HepG2 (cell line): ENCODE measurements around the gene OTOP2. TPM values are rescaled to one million over a fixed set of nuclear protein-coding genes. Genes with fewer than 3 reads are reported as not detected.
A peak's percentile ranks its signal among the peaks of the same experiment; 100 is the strongest.

Experiments
- ARID4A ChIP-seq: sonication (generic); formaldehyde crosslinking; IDR thresholded peaks from 2 replicates; pipeline ENCODE4 v1.5.0; 2020; ENCODE audit warnings: mild to moderate bottlenecking, missing genetic modification reagents, borderline replicate concordance
- CBFB ChIP-seq: sonication (generic); formaldehyde crosslinking; IDR thresholded peaks from 2 replicates; pipeline ENCODE4 v1.4.0; 2020; ENCODE audit warnings: missing genetic modification reagents
- EED ChIP-seq: sonication (generic); formaldehyde crosslinking; IDR thresholded peaks from 2 replicates; pipeline ENCODE4 v1.5.0; 2020; ENCODE audit warnings: mild to moderate bottlenecking, missing genetic modification reagents
- ISL2 ChIP-seq: sonication (generic); formaldehyde crosslinking; IDR thresholded peaks from 2 replicates; pipeline ENCODE4 v1.5.0; 2020; ENCODE audit warnings: missing genetic modification reagents
- JUNB ChIP-seq: sonication (generic); formaldehyde crosslinking; IDR thresholded peaks from 2 replicates; pipeline ENCODE4 v1.8.0; 2022; ENCODE audit warnings: missing genetic modification reagents, mild to moderate bottlenecking, borderline replicate concordance
- KMT2B ChIP-seq: IDR thresholded peaks from 2 replicates; pipeline ENCODE4 v1.6.1; 2016; ENCODE audit warnings: missing genetic modification reagents, missing compliant biosample characterization
- MTA3 ChIP-seq: sonication (generic); formaldehyde crosslinking; IDR thresholded peaks from 2 replicates; pipeline ENCODE4 v1.4.0; 2020; ENCODE audit warnings: missing genetic modification reagents
- POLR2G ChIP-seq: fragments of 200-400 bp; formaldehyde crosslinking; IDR thresholded peaks from 2 replicates; pipeline ENCODE4 v1.6.1; 2018; ENCODE audit warnings: mild to moderate bottlenecking, low read depth, low read length, moderate library complexity
- RERE ChIP-seq: IDR thresholded peaks from 2 replicates; pipeline ENCODE4 v1.6.1; 2016; ENCODE audit warnings: low read depth, missing genetic modification reagents, missing compliant biosample characterization
- SOX5 ChIP-seq: IDR thresholded peaks from 2 replicates; pipeline ENCODE4 v1.6.1; 2016; ENCODE audit warnings: borderline replicate concordance
- ZFP36L1 ChIP-seq: sonication (generic); formaldehyde crosslinking; IDR thresholded peaks from 2 replicates; pipeline ENCODE4 v1.8.0; 2022; ENCODE audit warnings: mild to moderate bottlenecking, missing genetic modification reagents, moderate library complexity
- ZNF225 ChIP-seq: sonication (generic); formaldehyde crosslinking; IDR thresholded peaks from 2 replicates; pipeline ENCODE4 v1.4.0; 2020; ENCODE audit warnings: mild to moderate bottlenecking, missing genetic modification reagents
- ZNF234 ChIP-seq: sonication (generic); formaldehyde crosslinking; conservative IDR thresholded peaks from 2 replicates; pipeline ENCODE4 v1.5.1; 2020; ENCODE audit warnings: mild to moderate bottlenecking, missing genetic modification reagents
- ZNF414 ChIP-seq: sonication (generic); formaldehyde crosslinking; IDR thresholded peaks from 2 replicates; pipeline ENCODE4 v1.5.0; 2020; ENCODE audit warnings: missing genetic modification reagents
- ZNF468 ChIP-seq: sonication (generic); formaldehyde crosslinking; IDR thresholded peaks from 2 replicates; pipeline ENCODE4 v1.8.0; 2022; ENCODE audit warnings: mild to moderate bottlenecking, moderate library complexity, missing genetic modification reagents
- ZNF503 ChIP-seq: sonication (generic); formaldehyde crosslinking; IDR thresholded peaks from 2 replicates; pipeline ENCODE4 v1.4.0; 2020; ENCODE audit warnings: missing genetic modification reagents
- ZNF674 ChIP-seq: sonication (generic); formaldehyde crosslinking; IDR thresholded peaks from 2 replicates; pipeline ENCODE4 v1.5.0; 2020; ENCODE audit warnings: low read depth, mild to moderate bottlenecking, missing genetic modification reagents
- polyA plus RNA-seq, 8 experiments: library from polyadenylated mRNA; depleted of rRNA in 3 of 8; stranded (reverse) in 7 of 8; unstranded in 1 of 8; fragments of >200 nt; fragmentation: Illumina TruSeq in 4 of 8; extraction: Trizol in 4 of 8; gene quantifications; 2 replicates each; pipeline versions ENCODE4 v1.2.1 to v1.2.3, GENCODE V29; 2011 to 2016; ENCODE audit warnings: low read depth in 4 of 8, missing spikeins in 1 of 8, mixed read lengths in 1 of 8; ENCODE audit not compliant: insufficient read depth in 1 of 8
- total RNA-seq, 5 experiments: library from RNA; depleted of rRNA; stranded (reverse); fragments of >200 nt; fragmentation: Illumina TruSeq; extraction: Trizol; gene quantifications; 2 replicates each; pipeline ENCODE4 v1.2.3, GENCODE V29; 2016; ENCODE audit warnings: low read depth in 1 of 5

OTOP2 gene
- total and polyA plus RNA-seq, 2 of the 13 experiments (the other 11 are each of a cell fraction or from before 2014, with no cell fraction given), result not detected

- TF ChIP-seq ISL2 (CRISPR knock-in tag) (no peak), SOX5 (CRISPR knock-in tag) (peak; percentile 66; the same call in 1 of the 2 replicates), ZNF414 (CRISPR knock-in tag) (no peak), ZNF234 (no peak), EED (CRISPR knock-in tag) (no peak), RERE (CRISPR knock-in tag) (peak; percentile 17; the same call in 1 of the 2 replicates), ZNF468 (CRISPR knock-in tag) (no peak), ZNF674 (CRISPR knock-in tag) (no peak), ZNF503 (CRISPR knock-in tag) (no peak), ARID4A (CRISPR knock-in tag) (peak; percentile 70; the same call in 1 of the 2 replicates), ZFP36L1 (no peak), JUNB (0 out of 2 replicates have a peak, but pooled peaks have one; percentile 34), KMT2B (no peak), ZNF225 (CRISPR knock-in tag) (0 out of 2 replicates have a peak, but pooled peaks have one; percentile 35), POLR2G (no peak), CBFB (CRISPR knock-in tag) (peak; percentile 49; the same call in 1 of the 2 replicates), MTA3 (no peak)
Observed at GRCh38 chr17:74960570-74961342, 36.7 kb downstream of the OTOP2 start (continued).
